Measurements from ENCODE around the gene ALDH5A1.

GRCh38 chr6:24565196-24565595 is 70.4 kb downstream of the ALDH5A1 start:
- TF ChIP-seq, protein P1, sequence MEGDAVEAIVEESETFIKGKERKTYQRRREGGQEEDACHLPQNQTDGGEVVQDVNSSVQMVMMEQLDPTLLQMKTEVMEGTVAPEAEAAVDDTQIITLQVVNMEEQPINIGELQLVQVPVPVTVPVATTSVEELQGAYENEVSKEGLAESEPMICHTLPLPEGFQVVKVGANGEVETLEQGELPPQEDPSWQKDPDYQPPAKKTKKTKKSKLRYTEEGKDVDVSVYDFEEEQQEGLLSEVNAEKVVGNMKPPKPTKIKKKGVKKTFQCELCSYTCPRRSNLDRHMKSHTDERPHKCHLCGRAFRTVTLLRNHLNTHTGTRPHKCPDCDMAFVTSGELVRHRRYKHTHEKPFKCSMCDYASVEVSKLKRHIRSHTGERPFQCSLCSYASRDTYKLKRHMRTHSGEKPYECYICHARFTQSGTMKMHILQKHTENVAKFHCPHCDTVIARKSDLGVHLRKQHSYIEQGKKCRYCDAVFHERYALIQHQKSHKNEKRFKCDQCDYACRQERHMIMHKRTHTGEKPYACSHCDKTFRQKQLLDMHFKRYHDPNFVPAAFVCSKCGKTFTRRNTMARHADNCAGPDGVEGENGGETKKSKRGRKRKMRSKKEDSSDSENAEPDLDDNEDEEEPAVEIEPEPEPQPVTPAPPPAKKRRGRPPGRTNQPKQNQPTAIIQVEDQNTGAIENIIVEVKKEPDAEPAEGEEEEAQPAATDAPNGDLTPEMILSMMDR (IDR thresholded peaks at IDR 0.05) = no peak
- no peak for TF ChIP-seq POLR2A (IDR thresholded peaks at IDR 0.05)

All from body of pancreas (tissue), 4 donors.